Activated B cell treated with CpG ODN at 0.5 μM for 24 hours (primary cell): ENCODE measurements around the gene HDAC10. TPM values are rescaled to one million over a fixed set of nuclear protein-coding genes. Genes with fewer than 3 reads are reported as not detected.

Experiments
- ATAC-seq: fragments of 200-7000 bp; cut with Tn5 transposase; one replicate; pipeline ENCODE4 v1.10.0; 2021; ENCODE audit warnings: low read depth, mild to moderate bottlenecking, moderate library complexity
- CTCF ChIA-PET: fragments of 350-600 bp; sonication (Branson Sonifier 250); formaldehyde crosslinking; loops from one replicate; lab custom pipeline; 2021; ENCODE audit warnings: antibody characterized with exemption; lab: Charles Lee
- POLR2A ChIA-PET: fragments of 350-600 bp; sonication (Branson Sonifier 250); formaldehyde crosslinking; loops from one replicate; lab custom pipeline; 2021; ENCODE audit warnings: antibody characterized with exemption; lab: Charles Lee
- DNase-seq: peaks from one replicate; pipeline ENCODE4 v3.0.0; 2022
- H3K27ac Mint-ChIP-seq: one replicate; pipeline ENCODE4 v1.8.0; 2020; ENCODE audit warnings: mixed read lengths
- H3K27me3 Mint-ChIP-seq: one replicate; pipeline ENCODE4 v1.8.0; 2021; ENCODE audit warnings: mixed read lengths
- H3K36me3 Mint-ChIP-seq: one replicate; pipeline ENCODE4 v1.8.0; 2021; ENCODE audit warnings: low read depth, mixed read lengths
- H3K4me1 Mint-ChIP-seq: one replicate; pipeline ENCODE4 v1.8.0; 2021; ENCODE audit warnings: mixed read lengths
- H3K4me3 Mint-ChIP-seq: one replicate; pipeline ENCODE4 v1.8.0; 2020; ENCODE audit warnings: mild to moderate bottlenecking, mixed read lengths
- H3K9me3 Mint-ChIP-seq: one replicate; pipeline ENCODE4 v1.8.0; 2020; ENCODE audit warnings: mixed read lengths
- intact Hi-C: fragments of 100-400 bp; cut with micrococcal nuclease; formaldehyde crosslinking; loops from one replicate; pipeline ENCODE4 v1.15.1; 2024
- total RNA-seq: library from RNA; stranded (reverse); gene quantifications from 2 replicates; pipeline ENCODE4 v1.2.3, GENCODE V29; 2022
- TF ChIP-seq, protein P1 (sequence below): fragments of 200-600 bp; IDR thresholded peaks from one replicate; pipeline ENCODE4 v1.8.0; 2022; ENCODE audit warnings: antibody characterized with exemption, mild to moderate bottlenecking

HDAC10 gene
- total RNA-seq, 1 donor from 2014 or later = 68.2 TPM

DNA sequence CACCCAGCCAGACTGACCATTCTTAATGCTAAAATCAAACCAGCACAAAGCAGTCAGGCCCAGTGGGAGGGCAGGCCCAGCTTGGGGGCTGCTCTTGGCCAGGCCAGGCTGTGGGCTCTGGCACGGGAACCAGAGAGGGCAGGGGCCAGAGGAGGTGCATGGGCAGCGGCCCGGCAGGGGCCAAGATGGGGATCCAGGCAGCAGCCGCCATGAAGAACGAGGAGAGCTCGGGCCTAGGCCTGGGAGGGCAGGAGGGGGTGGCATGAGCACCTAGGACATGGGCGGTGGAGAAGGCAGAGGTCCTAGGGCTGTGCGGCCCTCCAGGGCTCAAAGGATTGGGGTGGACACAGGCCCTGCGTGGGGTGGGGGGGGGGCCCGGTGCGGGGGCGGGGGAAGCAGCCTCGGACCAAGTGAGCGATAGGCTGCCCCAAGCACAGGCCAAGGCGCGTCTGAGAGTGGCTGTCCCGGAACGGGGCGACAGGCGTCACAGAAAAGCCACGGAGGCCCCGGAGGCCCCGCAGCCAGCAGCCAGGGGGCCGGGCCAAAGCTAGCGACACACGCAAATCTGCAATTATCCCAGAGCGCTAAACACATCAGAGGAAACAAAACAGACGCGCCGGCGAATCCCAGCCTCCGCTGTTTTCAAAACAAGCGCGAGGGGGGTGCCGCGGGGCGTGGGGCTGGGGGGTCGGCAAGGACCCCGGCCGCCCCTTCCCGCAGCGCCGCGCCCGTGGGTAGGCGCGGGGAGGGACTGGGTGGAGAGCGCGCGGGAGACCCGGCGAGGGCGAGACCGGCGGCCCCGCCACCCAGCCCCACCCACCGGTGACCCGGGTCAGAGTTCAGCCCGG lies 48.1 kb upstream of the HDAC10 start:
- ChIA-PET POLR2A (no interaction called here), CTCF (no interaction called here)
- H3K27ac Mint-ChIP-seq = no peak overlapping the region
- no peak for DNase-seq
- intact Hi-C loops = no loop called here
- peaks cover 56% of the 10 kb centered on the region for H3K4me1 Mint-ChIP-seq
- ATAC-seq = peak; percentile 47
- H3K36me3 Mint-ChIP-seq = no peaks in the 10 kb centered on the region
- H3K4me3 Mint-ChIP-seq = peak overlapping the region; percentile 32
- peaks cover 2% of the 10 kb centered on the region for H3K27me3 Mint-ChIP-seq
- TF ChIP-seq, protein P1, sequence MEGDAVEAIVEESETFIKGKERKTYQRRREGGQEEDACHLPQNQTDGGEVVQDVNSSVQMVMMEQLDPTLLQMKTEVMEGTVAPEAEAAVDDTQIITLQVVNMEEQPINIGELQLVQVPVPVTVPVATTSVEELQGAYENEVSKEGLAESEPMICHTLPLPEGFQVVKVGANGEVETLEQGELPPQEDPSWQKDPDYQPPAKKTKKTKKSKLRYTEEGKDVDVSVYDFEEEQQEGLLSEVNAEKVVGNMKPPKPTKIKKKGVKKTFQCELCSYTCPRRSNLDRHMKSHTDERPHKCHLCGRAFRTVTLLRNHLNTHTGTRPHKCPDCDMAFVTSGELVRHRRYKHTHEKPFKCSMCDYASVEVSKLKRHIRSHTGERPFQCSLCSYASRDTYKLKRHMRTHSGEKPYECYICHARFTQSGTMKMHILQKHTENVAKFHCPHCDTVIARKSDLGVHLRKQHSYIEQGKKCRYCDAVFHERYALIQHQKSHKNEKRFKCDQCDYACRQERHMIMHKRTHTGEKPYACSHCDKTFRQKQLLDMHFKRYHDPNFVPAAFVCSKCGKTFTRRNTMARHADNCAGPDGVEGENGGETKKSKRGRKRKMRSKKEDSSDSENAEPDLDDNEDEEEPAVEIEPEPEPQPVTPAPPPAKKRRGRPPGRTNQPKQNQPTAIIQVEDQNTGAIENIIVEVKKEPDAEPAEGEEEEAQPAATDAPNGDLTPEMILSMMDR = no peak
- no peaks in the 10 kb centered on the region for H3K9me3 Mint-ChIP-seq

DNA sequence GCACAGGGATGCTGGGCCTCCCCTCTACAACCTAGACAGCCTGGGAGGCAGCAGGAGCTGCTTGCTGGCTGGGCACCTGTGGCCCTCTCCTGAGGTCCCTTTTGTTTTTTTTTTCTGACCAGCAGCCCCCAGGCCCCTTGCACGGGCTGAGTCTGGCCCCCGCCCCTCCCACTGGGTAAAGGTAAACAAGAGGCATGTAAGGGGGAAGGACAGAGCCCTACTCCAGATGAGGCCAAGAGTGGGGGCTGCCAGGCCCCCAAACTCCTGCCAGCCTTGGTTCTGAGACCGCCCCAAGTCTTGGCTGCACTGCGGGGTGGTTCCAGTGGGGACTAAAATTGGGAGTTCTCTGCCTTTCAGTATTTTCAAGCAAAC lies 47.2 kb upstream of the HDAC10 start:
- Mint-ChIP-seq H3K27ac (no peak overlapping the region), H3K36me3 (no peaks in the 10 kb centered on the region), H3K4me3 (no peak overlapping the region), H3K4me1 (peaks cover 55% of the 10 kb centered on the region), H3K9me3 (no peaks in the 10 kb centered on the region), H3K27me3 (peaks cover 2% of the 10 kb centered on the region)
- ChIA-PET CTCF (no interaction called here), POLR2A (no interaction called here)
- TF ChIP-seq, protein P1 = no peak
- DNase-seq (no peak), ATAC-seq (no peak)
- intact Hi-C loops = no loop called here

DNA sequence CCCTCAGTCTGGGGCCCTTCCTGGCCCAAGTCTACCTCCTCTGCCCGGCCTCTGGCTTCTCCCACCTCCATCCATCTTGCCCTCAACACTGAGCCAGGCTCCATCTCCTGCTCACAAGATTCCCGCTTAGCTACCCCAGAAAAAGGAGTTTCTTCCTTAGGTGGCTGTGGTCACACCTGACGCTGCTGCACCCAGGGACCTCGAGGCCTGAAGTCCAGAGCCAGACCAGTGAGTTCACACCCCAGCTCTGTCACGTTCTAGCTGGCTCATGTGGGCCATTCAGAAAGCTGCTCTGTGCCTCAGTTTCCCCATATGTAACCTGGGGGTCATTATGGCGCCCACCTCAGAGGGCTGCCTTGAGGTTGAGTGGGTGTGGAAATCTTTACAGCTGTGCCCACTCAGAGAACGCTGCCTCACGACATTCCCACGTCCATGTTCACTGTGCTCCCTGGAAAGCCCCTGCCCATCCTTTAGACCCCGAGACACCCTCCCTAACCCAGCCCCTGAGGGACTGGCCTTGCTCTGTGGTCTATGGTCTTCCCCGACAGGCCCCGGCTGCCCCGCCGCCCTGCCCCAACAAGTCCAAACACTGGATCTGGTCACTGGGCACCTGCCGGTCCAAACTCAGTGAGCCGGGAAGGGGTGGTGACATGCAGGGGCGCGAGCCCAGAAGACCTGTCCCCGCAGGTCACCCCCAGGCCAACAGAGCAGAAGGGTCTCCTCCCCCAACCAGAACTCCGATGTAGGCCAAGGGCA lies 46.6 kb upstream of the HDAC10 start:
- TF ChIP-seq, protein P1 = no peak
- H3K4me1 Mint-ChIP-seq = peaks cover 53% of the 10 kb centered on the region
- CTCF ChIA-PET = no interaction called here
- H3K9me3 Mint-ChIP-seq = no peaks in the 10 kb centered on the region
- intact Hi-C loops = no loop called here
- ATAC-seq (no peak), DNase-seq (no peak)
- POLR2A ChIA-PET = no interaction called here
- H3K27me3 Mint-ChIP-seq = peaks cover 4% of the 10 kb centered on the region
- no peak overlapping the region for H3K4me3 Mint-ChIP-seq
- no peaks in the 10 kb centered on the region for H3K36me3 Mint-ChIP-seq
- no peak overlapping the region for H3K27ac Mint-ChIP-seq

- H3K27me3 Mint-ChIP-seq = peaks cover 8% of the 10 kb centered on the region
- H3K4me1 Mint-ChIP-seq = peaks cover 54% of the 10 kb centered on the region
- intact Hi-C loops = no loop called here
- H3K27ac Mint-ChIP-seq = no peak overlapping the region
- H3K4me3 Mint-ChIP-seq = no peak overlapping the region
- POLR2A ChIA-PET = interaction anchor here (0.6 to 6.5 kb wide), 5 partner anchors 9 to 362 kb away, joined by 3 to 74 read pairs (median 5); partner anchors contain the start of gene PLXNB2
- CTCF ChIA-PET = no interaction called here
- H3K9me3 Mint-ChIP-seq = no peaks in the 10 kb centered on the region
- no peak for DNase-seq
- TF ChIP-seq, protein P1 = no peak
- no peak for ATAC-seq
- H3K36me3 Mint-ChIP-seq = no peaks in the 10 kb centered on the region
Measured at GRCh38 chr22:50296658-50297490, 45.8 kb upstream of the HDAC10 start.
